NCI-H774 (cell line): ENCODE data around the gene FBXW8.

ENCODE experiments used
- DNase-seq: peaks from one replicate; lab custom pipeline; 2025; lab: John Stamatoyannopoulos, UW

FBXW8 gene

GRCh38 chr12:117059156-117059555 lies 148.4 kb downstream of the FBXW8 start:
- DNase-seq: no peak

- no peak for DNase-seq
Observed at GRCh38 chr12:117060246-117060928, 149.6 kb downstream of the FBXW8 start.

- no peak for DNase-seq
Observed at GRCh38 chr12:117060929-117061305, 150.2 kb downstream of the FBXW8 start.

- DNase-seq: no peak
Observed at GRCh38 chr12:117061555-117062079, 150.9 kb downstream of the FBXW8 start.

GRCh38 chr12:117063162-117063911 lies 152.6 kb downstream of the FBXW8 start:
- DNase-seq: no peak

GRCh38 chr12:117064049-117064448 lies 153.3 kb downstream of the FBXW8 start:
- no peak for DNase-seq

- DNase-seq: no peak
Observed at GRCh38 chr12:117064596-117064995, 153.8 kb downstream of the FBXW8 start.

GRCh38 chr12:117067016-117067415 lies 156.3 kb downstream of the FBXW8 start:
- no peak for DNase-seq

GRCh38 chr12:117067638-117068037 lies 156.9 kb downstream of the FBXW8 start:
- no peak for DNase-seq

GRCh38 chr12:117068492-117068891 lies 157.7 kb downstream of the FBXW8 start:
- no peak for DNase-seq

- DNase-seq: no peak
Observed at GRCh38 chr12:117069101-117069797, 158.5 kb downstream of the FBXW8 start.

- DNase-seq: no peak
Observed at GRCh38 chr12:117069926-117070900, 159.5 kb downstream of the FBXW8 start.

GRCh38 chr12:117071009-117071408 lies 160.3 kb downstream of the FBXW8 start:
- no peak for DNase-seq

GRCh38 chr12:117072106-117072505 lies 161.4 kb downstream of the FBXW8 start:
- DNase-seq: no peak

GRCh38 chr12:117072736-117073490 lies 162.2 kb downstream of the FBXW8 start:
- DNase-seq: no peak

GRCh38 chr12:117073611-117074010 lies 162.9 kb downstream of the FBXW8 start:
- no peak for DNase-seq

- DNase-seq: no peak
Observed at GRCh38 chr12:117076410-117077372, 165.9 kb downstream of the FBXW8 start.

- DNase-seq: no peak
Observed at GRCh38 chr12:117079487-117079886, 168.7 kb downstream of the FBXW8 start.

GRCh38 chr12:117080661-117081144 lies 170.0 kb downstream of the FBXW8 start:
- no peak for DNase-seq
